SK-N-MC (cell line): ENCODE data around the gene EXTL1.

ENCODE experiments used
- FOXP2 ChIP-seq: optimal IDR thresholded peaks from 2 replicates; pipeline ENCODE3; 2011; ENCODE audit warnings: mild to moderate bottlenecking, moderate library complexity; ENCODE audit not compliant: insufficient read depth; ENCODE audit errors: extremely low read length, control extremely low read depth
- POLR2AphosphoS5 ChIP-seq: IDR thresholded peaks from 2 replicates; pipeline ENCODE4 v1.6.1; 2012; ENCODE audit warnings: mild to moderate bottlenecking, low read depth, low read length, borderline replicate concordance

DNA sequence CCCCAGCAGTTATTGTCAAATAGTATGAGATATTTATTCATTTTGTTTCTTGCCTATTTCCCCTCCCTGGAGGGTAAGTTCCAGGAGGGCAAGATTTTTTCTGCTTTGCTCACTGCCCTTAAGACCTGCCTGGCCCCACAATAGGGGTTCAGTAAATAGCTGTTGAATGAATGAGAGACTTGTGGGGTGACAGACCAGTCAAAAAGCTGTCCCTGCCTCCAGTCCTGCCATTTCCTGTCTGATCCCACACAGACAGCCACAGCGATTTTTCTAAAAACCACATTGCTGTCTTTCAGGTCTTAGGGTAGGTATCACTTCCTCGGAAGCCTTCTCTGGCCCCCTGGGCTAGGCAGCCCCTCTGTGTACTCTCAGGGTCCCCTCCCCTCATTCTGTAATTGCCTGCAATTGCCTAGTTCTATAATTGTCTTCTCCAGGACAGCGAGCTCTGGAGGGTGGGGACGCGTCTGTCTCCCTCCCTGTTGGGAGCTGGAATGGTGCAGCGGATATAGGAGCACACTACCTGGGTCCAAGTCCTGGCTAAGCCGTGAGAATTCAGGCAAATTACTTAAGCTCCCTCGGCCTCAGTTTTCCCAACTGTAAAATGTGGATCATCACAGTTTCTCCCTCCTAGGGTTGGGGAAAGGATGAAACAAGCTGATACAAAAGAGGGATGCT, 1.8 kb upstream of the EXTL1 start:
- TF ChIP-seq FOXP2 (no peak), POLR2AphosphoS5 (no peak)
